AG09309 (cell line): ENCODE results near the gene DBP.

Experiments
- DNase-seq: peaks from one replicate; pipeline ENCODE4 v3.0.0-alpha.2; 2010; ENCODE audit warnings: low read depth
- H3K4me3 ChIP-seq: 2 replicates; pipeline ENCODE4 v1.5.1; 2011; ENCODE audit warnings: mild to moderate bottlenecking, low read depth, low read length, moderate library complexity; ENCODE audit not compliant: control insufficient read depth
- CTCF ChIP-seq: IDR thresholded peaks from 2 replicates; pipeline ENCODE4 v1.5.1; 2011; ENCODE audit warnings: mild to moderate bottlenecking, low read depth, low read length, inconsistent platforms; ENCODE audit not compliant: insufficient read depth, control insufficient read depth; ENCODE audit errors: missing control alignments

DBP gene

GRCh38 chr19:48619692-48620585 lies 17.2 kb downstream of the DBP start:
- no peak for DNase-seq
- no peak for TF ChIP-seq CTCF
- peak overlapping the region; percentile 85 for H3K4me3 ChIP-seq

GRCh38 chr19:48618916-48619691 lies 18.1 kb downstream of the DBP start, which contains the start of the genes RPL18 and SPHK2:
TSS of gene RPL18 (minus strand) at chr19:48619178. CDS start at chr19:48619143, 35 bp downstream.
TSS of gene SPHK2 (plus strand) at chr19:48619506. CDS start at chr19:48620515, 1,009 bp downstream.
- peak; percentile 99 for DNase-seq
- TF ChIP-seq CTCF: no peak
- peak within 1 kb of the TSS; percentile 85 for H3K4me3 ChIP-seq

- peak overlapping the region; percentile 85 for H3K4me3 ChIP-seq
- no peak for DNase-seq
These were observed 18.8 kb downstream of the DBP start for GRCh38 chr19:48618278-48618915.

GRCh38 chr19:48617146-48617937 lies 19.8 kb downstream of the DBP start:
- no peak for TF ChIP-seq CTCF
- H3K4me3 ChIP-seq: peak overlapping the region; percentile 85
- no peak for DNase-seq

More at GRCh38 chr19:48618278-48618915, 18.8 kb downstream of the DBP start:
- no peak for TF ChIP-seq CTCF

- no peak for DNase-seq
- H3K4me3 ChIP-seq: peak overlapping the region; percentile 85
- no peak for TF ChIP-seq CTCF
These were observed 20.6 kb downstream of the DBP start for GRCh38 chr19:48616491-48617056.
